Skeletal muscle cell (primary cell): Measurements from ENCODE around the gene KLK6.

Experiments
- DNase-seq: peaks from one replicate; pipeline ENCODE4 v3.0.0-alpha.2; 2010; ENCODE audit warnings: low read depth
- H3K4me3 ChIP-seq: 2 replicates; pipeline ENCODE4 v1.5.1; 2011; ENCODE audit warnings: low read depth, mild to moderate bottlenecking, control low read depth, low read length, moderate library complexity

The KLK6 gene

DNA sequence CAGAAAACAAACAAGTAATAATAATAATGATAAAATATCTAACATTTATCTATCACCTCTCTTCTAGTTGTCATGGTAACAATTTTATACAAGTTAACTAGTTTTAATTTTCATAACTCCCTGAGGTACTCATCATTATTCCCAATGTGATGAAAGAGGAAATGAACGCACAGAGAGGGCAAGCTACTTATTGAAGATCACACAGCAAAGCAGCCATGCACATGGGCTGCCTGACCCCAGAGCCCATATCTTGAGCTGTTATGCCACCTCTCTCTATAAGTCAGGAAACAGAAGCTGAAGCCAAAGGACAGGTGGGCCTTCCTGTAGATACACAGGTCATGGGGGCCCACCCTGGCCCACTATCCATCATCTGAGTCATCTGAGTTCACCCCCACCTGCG, 53.3 kb downstream of the KLK6 start:
- H3K4me3 ChIP-seq = no peak overlapping the region
- DNase-seq = no peak

DNA sequence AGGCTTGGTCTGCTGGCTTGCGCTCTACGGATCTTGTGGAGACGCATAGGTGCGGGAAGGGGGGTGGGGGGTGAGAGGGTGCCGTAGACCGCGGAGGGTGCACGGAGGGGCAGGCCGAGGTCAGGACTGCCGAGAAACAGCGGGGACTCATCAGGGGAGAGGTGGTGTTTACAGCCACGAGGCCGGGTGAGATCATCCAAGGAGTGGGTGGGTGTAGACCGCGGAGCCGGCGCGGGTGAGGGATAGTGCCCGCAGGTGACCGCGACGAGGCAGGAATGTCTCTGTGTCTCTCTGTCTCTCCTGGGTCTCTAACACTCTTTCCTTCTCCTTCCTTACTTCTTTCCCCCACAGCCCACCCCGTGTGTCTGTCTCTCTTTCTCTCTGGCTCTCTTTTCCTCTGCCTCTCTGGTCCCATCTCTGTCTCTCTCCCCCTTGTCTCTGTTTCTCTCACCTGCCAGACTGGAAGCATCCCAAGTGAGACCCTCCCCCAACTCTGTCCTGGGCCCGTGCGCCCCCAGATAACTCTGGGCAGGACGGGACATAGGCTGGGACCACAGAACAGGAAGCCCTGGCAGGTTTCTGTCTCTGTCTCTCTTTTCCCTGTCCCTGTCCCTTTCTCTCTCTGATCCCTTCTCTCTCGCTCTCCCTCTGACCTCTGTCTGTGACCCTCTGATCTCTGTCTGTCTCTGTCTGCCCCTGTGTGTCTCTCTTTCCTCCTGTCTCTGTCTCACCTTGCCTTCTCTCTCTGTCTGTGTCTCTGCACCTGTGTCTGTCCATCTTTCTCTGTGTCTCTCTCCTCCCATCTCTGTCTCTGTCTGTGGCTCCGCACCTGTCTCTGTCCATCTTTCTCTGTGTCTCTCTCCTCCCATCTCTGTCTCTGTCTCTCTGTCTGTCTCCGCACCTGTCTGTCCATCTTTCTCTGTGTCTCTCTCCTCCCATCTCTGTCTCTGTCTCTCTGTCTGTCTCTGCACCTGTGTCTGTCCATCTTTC, 56.4 kb downstream of the KLK6 start:
- no peak for DNase-seq

DNA sequence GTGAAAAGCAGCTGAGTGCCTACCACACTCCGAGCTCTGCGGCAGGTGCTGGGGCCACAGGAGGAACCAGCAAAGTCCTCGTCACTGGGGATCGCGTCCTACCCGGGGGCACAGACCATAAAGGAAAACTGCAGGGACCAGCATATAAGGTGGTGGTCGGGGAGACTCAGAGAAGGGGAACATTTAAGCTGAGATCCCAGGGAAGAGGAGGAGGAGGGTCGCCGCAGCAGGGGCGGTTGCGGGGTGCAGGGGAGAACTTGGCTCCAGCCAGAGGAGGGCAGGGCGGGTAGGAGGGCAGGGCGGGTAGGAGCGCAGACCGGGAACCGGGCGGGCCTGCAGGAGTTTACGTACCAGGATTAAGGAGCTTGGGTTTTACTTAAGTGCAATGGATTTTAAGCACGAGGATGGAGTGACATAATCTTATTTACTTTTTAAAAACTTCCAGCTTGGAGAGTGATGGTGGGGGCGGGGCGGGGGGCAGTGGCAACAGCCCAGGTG, 57.2 kb downstream of the KLK6 start:
- H3K4me3 ChIP-seq = no peak overlapping the region
- DNase-seq = no peak

More for the DNA sequence above, 56.4 kb downstream of the KLK6 start:
- H3K4me3 ChIP-seq = no peak overlapping the region

DNA sequence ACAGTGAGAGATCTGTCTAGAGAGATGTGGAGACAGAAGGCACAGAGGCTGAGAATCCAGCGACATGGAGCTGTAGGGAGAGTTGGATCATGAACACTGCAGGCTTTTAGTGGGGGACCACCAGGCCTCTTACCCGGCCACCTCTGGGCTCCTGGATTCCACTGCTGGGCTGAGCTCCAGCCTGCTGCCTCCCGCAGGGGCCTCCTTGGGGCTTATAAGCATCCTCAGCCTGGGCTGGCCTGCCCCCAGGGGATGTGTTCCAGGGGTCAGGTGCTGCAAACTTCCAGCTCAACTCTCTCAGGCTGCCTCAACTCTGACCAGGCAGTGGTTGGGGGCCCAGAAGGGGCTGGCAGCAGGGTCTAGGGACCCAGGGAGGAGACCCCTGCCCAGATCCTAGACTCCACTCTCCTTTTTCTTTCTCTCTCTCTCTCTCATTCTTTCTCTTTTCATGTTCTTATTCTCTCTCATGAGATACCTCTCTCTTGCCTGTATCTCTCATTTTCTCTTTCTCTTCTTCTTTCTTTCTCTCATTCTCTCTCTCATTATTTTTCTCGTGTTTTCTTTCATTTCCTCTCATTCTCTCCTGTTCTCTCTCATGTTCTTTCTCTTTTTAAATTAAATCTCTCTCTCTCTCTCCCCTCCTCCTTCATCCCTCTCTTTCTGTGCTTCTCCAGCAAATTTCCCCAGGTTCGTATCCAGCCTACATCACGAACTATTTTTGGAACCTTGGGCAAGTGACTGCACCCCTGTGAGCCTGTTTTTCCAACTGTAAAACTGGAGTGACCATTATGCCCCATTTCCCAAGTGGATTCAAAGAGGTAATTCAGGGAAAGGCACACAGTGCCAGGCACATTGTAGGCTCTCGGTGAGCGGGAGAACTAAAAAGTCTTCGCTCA, 57.9 kb downstream of the KLK6 start, which contains the start of gene KLK4:
KLK4 (minus strand) TSS at position 190 of the 896 bp plus-strand sequence. CDS start 657 bp downstream, outside the sequence.
- H3K4me3 ChIP-seq = no peak within 1 kb of the TSS
- DNase-seq = no peak

DNA sequence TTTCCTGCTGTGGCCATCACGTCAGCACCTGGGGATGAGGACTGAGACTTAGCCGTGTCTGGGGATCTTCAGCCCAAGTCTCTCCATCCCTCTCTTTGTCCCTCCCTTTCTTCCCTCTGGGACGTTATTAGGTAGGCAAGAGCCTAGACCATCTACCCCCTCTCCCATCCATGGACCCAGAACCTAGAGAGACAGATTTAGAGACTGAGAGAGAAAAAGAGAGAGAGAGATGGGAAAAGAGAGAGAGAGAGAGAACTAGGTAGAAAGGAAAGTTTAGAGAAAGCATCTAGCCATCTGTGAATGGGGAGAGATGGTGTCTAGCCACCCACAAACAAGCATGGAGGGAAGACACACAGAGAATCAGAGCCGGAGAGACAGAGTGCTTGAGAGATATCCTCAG, 58.7 kb downstream of the KLK6 start:
- H3K4me3 ChIP-seq = no peak overlapping the region
- no peak for DNase-seq

DNA sequence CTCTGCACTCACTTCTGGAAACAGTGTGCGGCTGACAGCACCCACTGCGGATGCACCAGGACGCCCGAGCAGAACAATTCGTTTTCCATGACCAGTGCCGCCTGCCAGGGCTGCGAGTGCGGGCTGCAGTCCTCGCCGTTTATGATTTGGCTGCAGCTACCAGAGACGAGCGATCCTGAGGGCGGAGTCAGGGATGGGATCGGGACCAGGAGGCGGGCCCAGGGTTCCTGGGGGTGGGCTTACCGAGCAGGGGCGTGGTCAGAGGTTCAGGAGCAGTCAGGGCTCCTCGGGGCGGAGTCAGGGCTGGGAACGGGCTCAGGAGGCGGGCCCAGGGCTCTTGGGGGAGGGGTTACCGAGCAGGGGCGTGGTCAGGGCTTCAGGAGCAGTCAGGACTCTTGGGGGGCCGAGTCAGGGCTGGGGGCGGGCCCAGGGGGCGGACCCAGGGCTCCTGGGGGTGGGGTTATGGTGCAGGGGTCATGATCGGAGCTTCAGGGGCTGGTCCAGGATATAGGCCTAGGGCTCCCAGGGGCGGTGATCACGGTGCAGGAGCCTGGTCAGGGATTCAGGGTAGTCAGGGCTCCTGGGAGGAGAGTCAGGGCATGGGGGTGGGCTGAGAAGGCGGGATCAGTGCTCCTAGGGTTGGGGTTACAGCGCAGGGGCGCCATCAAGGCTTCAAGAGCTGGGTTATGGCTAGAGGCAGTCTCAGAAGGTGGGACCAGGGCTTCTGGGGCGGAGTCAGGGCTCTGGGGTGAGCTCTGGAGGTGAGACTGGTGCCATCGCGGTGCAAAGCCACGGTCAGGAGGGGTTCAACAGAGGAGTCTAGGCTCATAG, 59.9 kb downstream of the KLK6 start:
- no peak overlapping the region for H3K4me3 ChIP-seq
- no peak for DNase-seq
